HG02571 (cell line): ENCODE results near the gene UBE2O.

Source experiments
- ATAC-seq: cut with Tn5 transposase; IDR thresholded peaks from one replicate; pipeline ENCODE4 v1.9.1; 2021; ENCODE audit warnings: mild to moderate bottlenecking, moderate library complexity; ENCODE audit not compliant: unreplicated experiment

The UBE2O gene

DNA sequence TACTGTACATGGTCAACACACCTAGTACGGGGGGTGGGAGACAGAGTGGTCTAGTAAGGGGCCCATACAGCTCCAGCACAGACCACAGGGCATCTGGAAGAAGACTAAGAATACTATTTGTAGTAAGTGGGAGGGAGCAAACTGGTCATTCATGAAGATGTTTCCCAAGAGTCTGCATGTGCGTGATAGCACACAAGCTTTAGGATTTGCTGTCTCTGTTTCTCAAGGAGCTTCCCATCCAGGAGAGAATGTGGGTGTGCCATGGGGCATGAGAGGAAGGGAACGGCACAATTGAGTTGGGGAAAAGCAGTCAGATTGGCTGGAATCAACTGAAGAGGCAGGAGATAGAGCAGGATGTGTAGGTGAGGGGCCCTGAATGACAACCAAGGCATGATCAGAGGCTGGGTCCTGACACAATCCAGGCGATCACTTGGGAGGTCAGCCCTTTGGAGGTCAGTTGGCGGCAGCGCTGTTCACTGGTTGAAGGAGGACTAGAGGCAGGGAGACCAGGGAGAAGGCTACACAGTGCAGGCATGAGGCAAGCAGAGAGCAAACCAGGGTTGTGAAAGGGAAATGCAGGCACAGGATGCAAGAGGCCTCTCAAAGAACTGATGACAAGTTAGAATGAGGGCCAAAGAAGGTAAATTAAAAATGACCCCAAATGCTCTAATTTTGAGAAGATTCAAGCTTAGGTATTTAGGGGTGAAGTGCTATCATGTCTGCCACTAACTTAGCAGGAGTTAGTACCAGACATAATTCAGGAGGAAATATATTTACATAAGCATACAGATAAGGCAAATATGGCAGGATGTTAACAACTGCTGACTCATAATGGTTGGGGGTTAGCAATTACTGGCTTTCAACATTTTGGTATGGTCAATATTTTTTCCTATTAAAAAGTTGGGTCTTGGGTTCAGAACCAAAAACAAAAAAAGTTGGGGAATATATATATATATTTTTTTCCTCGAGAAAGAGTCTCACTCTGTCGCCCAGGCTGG is 10.3 kb downstream of the UBE2O start:
- ATAC-seq: no peak

DNA sequence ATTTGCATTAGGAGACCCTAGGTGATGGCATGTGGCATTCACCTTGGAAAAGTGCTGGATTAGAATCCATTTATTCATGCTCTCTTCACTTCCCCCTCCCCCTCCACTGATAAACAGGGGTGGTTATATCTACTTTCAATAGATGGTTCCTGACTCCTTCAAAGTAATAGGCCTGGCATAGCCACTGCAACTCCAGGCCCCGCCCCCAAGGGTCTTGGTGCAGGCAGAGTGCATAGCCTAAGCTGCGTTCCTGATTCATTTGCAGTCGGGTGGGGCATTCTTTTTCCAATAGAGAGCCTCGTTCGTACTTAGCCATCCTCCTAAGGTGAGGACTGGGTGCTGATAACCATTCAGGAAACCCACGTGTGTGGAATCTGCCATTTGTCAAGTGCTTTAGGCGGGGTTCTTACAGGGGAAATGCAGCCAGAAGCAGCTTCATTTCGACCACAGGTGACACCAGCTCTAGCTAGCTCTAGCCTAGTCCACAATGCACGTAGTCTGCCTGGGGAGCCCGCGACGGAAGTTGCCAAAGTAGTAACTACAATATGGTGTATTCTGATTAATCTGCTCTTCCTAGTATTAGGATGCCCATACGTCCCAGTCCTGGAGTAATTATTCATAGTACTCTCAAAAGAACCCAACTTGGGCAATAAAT is 11.1 kb downstream of the UBE2O start:
- ATAC-seq: no peak

DNA sequence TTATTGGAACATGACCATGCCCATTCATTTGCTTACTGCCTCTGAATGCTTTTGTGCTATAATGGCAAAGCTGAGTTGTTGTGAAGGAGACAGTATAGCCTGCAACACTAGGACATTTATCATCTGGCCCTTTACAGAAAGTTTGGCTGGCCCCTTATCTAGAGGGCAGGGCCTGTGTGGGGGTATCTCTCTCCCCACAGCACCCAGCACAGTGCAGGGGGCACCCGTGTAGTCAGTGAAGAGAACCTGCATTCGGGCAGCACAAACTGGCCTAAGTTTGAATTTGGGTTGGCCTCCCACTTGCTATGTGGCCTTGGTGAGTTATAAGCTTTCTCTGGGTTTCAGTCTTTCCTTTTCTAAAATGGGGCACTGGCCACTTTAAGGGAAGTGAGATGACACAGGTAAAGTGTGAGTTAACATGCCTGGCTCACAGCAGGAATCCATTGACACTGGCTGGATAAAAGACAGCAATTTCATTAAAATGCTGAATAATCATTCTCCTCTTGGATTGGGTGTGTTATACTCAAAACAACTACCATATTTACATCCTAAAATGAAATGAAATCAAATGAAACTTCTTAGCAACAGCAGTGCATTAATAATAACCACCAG is 12.1 kb downstream of the UBE2O start:
- no peak for ATAC-seq

DNA sequence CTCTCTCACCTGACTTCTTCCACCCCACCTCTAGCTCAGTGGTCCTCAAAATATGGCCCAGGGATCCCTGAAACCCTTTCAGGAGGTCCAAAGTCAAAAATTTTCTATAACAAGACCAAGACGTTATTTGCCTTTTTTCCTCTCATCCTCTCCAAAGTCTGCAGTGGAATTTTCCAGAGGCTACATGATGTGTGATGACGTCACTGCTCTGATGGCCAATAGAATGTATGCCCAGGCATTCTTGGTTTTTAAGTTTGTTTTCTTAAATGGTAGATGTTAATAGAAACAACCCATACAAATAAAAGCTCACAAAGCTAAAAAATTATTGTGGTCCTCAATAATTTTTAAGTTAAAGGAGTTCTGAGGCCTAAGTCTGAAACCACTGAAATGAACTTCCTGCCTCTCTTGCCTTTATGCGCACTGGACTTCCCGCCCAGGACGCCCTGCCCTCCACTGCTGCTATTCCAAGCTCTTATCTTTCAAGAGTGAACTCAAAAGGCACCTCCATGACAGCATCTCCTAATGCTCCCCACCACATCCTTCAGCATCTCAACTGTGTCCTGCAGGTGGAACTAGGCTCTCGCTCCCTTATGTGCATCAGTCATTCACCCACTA is 13.5 kb downstream of the UBE2O start:
- ATAC-seq: no peak

DNA sequence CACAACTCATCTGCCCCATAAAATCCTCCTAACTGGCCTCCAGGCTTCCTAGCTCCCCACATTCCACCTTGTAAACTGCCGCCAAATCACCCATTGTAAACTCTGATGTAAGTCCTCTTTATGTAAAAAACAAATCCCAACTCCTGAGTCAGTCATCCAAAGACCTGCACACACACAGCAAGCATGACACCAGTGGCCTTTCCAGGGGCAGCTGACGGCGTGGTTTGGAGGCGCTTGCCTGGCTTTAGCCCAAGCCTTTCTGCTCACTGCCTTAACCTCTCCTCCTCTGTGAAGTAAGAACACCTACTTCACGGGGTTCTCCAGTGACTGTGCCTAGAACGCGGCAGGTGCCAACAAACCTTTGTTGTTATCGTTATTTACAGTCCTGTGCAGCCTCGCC is 14.0 kb downstream of the UBE2O start:
- no peak for ATAC-seq

DNA sequence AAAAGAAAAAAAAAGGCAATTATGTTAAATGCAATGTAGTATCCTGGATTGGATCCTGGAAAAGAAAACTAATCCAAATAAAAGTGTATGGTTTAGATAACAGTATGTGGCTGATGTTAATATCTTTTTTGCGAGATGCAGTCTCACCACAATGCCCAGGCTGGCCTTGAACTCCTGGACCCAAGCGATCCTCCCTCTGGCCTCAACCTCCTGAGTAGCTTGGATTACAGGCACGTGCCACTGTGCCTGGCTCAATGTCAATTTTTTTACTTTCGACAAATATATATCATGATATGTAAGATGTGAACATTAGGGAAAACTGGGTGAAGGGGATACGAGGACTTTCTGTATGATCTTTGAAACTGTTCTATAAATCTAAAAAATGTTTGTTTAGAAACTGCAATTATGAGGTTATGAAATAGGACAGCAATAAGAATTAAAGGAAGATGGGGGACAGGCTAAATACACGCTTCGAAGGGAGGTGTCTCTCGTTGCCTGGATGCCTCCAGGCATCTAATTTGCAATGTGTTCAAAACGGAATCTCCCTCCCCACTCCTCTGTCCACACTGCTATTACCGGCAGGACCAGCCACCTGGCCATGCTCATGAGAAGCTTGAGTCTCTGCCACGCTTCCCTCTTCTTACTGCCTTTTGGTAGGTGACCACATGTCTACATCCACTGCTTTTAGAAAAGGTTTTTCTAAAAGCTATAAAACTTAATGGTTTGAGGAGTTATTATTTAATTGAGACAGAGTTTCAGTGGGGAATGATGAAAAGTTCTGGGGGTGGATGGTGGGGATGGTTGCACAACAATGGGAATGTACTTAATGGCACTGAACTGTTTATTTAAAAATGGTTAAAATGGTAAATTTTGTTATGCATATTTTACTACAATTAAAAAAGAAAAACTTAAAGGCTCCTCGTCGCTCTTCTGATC is 15.2 kb downstream of the UBE2O start:
- no peak for ATAC-seq

DNA sequence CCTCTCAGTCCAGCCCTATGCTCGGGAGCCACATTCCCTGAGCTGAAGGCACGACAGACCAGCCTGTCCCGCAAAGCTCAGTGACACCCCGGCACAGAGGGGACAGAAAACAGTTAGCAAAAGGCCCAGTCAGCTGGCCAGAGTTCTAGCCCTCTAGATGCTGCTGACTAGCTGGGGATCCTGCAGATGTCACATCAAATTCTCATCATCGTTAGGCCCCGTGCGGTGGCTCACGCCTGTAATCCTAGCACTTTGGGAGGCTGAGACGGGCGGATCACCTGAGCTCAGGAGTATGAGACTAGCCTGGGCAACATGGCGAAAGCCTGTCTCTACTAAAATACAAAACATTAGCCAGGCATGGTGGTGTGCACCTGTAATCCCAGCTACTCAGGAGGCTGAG is 17.2 kb downstream of the UBE2O start:
- no peak for ATAC-seq

DNA sequence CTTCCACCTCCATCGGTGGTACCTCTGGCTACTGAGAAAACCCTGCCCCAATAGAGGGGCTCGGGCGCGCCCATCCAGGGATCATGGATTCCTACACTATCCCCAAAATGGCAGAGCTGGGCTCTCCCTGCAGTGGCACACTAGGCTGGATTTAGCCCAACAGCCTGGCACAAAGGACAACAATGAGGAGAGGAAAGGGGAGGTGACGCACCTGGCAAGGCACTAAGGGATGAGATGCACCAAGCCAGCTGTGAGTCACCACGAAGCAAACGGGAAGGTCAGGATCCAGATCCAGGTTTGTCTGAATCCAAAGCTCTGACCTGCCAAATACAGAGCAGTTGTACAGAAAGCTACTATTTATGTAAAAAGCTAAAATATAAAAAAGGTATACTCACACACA is 18.1 kb downstream of the UBE2O start:
- ATAC-seq: no peak

DNA sequence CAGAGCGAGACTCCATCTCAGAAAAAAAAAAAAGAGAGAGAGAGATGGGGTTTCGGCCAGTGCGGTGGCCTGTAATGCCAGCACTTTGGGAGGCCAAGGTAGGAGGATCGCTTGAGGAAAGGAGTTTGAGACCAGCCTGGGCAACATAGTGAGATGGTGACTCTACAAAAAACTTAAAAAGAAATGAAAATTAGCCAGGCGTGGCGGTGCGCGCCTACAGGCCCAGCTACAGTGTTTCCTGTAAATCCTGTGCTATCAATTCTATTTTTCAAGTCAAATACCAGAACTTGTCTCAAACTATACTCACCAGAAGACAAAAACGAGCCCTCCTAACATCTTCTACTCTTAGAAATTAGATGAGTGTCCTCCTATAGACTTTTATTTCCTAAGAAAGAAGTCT is 19.3 kb downstream of the UBE2O start:
- ATAC-seq: no peak

DNA sequence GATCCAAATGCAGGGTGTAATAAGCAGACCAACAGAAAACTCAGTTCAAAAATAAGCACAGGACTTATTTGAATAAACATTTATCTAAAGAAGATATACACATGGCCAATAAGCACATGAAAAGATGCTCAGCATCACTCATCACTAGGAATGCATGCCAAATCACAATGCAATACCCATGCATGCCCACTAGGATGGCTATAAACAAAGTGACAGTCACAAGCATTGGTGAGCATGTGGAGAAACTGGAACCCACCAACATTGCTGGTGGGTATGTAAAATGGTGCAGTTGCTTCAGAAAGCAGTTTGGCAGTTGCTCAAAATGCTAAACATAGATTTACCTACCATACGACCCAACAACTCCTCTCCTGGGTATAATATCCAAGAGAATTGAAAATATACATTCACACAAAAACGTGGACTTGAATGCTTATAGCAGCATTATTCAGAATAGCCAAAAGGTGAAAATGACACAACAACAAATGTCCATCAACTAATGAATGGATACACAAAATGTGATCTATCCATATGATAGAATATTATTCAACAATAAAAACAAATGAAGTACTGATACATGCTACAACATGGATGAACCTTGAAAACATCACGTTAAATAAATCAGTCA is 20.1 kb downstream of the UBE2O start:
- ATAC-seq: no peak

DNA sequence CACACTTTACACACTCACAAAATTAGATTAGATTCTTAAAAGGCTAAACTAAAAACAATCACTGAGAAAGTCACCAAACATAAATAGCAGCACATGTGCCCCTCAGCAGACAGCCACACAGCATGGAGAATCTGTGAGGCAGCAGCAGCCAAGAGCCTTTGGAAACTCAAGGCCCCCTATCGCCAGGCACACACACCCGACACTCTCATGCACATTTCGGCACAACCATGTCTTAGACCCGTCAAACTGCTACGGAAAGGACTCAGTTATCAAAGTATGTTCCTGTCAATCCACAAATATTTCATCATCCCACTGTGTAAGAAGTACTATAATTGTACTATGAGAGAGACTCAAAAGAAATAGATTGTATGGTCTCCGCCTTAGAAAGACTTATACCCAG is 20.9 kb downstream of the UBE2O start:
- ATAC-seq: no peak

DNA sequence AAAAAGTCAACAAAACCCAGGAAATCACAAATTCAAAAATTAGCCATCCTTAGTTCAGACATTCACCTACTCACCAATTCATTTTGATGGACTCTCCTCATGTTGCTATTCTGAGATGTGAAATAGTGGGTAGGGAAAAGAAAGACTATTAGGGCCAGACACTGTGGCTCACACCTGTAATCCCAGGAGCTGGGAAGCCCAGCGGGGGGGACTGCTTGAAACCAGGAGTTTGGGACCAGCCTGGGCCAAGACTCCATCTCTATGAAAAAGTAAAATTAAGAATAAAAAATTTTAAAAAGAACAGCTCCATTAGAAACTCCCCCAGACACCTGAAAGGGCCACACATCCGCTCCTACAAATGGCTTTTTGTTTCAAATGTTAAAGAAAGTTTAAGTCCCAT is 21.4 kb downstream of the UBE2O start:
- no peak for ATAC-seq

DNA sequence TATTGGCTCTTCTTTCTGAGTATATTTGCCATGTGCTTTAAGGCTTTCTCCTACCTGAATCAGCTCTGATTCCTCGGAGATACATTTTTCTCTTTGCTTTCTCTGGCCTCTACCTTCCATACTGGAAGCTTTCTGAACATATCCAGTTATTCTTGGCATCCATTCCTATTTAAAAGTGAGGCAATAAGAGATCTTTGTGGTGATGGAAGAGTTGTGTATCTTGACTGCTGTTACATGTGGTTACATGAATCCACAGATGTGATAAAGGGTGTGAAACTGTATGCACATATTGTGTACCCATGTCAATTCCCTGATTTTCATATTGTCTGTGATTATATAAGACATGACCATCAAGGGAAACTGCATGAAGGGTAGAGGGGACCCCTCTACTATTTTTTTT is 24.4 kb downstream of the UBE2O start:
- no peak for ATAC-seq

DNA sequence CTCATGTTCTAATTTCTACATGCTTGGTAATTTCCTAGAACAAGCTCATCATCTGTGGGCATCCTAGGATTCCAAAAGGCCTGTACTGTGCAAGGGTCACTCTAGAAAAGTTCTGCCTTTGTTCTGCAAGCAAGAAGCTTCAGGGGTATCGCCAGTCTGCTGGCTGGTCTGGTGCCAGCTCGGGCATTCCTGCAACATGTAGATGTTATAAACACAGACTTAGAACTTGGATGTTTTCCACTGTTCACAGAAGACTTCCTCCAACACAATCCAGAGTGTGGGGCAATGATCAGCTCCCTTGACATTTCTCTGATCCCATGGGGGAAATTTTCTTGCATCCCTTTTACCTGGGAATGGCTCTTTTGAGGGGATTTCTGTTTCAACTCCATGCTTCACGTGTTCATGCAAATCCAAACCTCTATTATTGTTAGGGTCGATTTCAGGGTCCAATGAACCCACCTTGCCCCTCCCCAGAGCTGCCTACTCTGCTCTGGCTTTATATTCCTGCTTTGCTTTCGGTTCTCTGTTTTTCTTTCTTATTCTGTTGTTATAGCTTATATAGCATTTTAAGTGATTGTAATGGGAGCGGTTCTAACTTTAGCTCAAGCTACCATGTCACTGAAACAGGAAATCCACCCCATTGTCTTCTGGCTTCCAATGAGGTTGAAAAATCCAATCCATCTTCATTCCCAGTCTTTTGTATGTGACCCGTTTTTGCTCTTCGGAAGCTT is 25.3 kb downstream of the UBE2O start:
- no peak for ATAC-seq

DNA sequence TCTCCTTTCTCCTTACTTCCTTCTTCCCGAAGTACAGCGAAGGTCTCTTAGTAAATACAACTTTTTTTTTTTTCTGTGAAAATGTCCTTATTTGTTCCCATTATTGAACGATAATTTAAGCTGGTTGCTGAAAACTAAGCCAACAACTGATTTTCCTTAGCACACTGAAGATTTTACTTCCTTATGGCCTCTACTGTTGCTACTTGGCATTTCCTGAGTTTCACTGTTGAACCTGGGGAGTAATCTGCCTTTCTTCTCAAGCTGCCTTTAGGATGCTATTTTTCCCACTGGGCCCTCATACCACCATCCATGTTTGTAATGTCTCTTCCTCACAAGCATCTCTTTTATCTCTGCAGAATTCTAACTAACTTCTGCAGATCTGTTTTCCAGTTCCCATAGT is 26.1 kb downstream of the UBE2O start:
- ATAC-seq: no peak

DNA sequence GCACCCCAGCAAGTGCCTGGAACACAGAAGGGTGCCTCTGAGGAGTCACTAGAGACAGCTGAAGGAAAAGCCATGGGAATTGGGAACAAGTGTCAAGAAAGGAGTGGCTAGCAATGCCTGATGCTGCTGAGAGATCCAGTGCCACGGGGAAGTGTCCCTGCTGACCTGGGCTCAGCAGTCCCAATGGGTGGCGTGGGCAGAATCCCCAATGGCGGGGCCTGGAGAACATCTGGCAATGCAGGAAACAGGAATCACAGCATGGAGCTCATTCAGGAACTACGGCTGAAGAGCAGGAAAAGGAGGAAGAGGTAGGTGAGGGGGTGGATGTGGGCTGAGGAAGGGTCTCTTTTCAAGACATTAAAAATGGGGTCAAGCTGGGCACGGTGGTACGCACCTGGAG is 30.1 kb downstream of the UBE2O start:
- ATAC-seq: no peak

DNA sequence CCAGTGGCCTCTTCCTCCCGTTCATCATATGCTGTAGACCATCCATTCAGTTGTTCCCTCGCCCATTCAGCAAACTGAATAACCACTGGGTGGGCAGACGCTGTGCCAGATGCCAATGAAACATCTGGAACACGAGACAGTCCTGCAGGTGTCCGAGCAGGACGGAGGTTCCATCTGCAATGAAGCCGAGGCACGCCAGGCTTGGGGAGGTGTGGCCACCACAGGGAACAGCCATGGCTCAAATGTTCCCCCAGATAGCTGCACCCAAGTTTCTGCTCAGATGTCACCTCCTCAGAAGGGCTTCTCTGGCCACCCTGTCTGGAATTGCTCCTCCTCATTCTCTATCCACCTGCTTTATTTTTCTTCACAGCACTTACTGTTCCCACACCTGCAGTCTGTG is 30.5 kb downstream of the UBE2O start:
- no peak for ATAC-seq

DNA sequence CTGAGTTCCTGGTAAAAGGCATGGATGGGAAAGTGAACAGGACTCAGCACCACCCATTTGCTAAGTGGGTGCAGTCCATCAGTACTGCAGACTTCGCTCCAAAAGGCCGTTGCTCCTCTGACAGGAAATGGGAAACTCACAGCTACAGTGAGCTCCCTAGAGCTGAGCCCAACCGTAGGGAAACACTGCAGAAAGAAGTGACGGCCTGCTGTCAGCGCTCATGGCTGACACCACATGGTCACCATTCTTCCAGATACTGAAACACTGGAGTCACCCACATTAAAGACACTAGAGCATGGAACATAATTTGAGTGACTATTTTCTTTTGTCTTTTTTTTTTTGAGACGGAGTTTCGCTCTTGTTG is 31.9 kb downstream of the UBE2O start:
- no peak for ATAC-seq

DNA sequence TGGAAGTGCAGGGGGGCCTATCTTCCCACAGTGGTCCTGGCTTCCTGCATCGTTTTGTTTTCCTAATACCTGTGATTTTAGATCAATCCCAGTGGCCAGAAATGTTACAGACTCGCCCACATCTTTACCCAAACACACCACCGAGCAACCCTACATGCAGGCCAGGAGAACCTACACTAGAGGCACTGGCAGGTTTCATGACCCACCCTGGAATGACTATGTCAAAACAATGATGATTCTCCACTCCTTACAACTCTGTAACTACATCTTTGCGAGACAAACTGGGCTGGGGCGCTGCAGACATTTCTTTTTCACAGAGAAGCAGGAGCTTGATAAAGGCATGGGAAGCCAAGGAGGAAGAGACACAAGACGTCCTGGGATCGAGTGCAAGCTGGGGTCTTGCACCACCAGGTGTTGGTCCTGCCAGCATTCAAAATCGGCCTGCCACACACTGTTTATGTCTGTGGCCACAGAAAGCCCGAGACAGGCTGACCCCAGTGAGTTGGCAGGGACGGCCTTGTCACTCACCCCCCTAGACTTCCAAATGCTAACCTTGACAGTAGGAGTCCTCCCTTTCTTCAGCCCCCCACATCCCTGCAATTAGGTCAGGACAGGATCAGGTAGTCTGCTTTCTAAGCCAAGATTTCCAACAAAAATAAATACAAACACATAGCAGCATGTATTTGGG is 32.5 kb downstream of the UBE2O start:
- no peak for ATAC-seq
